Measurements from ENCODE around the gene ABL2.

ABL2 gene

GRCh38 chr1:179128520-179128919 lies 101.0 kb downstream of the ABL2 start:
- DNase-seq, result no peak

- no peak for DNase-seq
Measured at GRCh38 chr1:179127163-179127895, 102.1 kb downstream of the ABL2 start.

- no peak for DNase-seq
Measured at GRCh38 chr1:179126338-179127060, 103.0 kb downstream of the ABL2 start.

GRCh38 chr1:179124873-179125272 lies 104.6 kb downstream of the ABL2 start:
- DNase-seq, result no peak

GRCh38 chr1:179121159-179121938 lies 108.1 kb downstream of the ABL2 start:
- DNase-seq, result peak; percentile 32 to 50

GRCh38 chr1:179120736-179121135 lies 108.7 kb downstream of the ABL2 start:
- no peak for DNase-seq

- DNase-seq, result no peak
Measured at GRCh38 chr1:179119513-179119912, 110.0 kb downstream of the ABL2 start.

- no peak for DNase-seq
Measured at GRCh38 chr1:179115181-179115580, 114.3 kb downstream of the ABL2 start.

- no peak for DNase-seq
Measured at GRCh38 chr1:179108644-179109043, 120.8 kb downstream of the ABL2 start.

GRCh38 chr1:179107706-179108629 lies 121.5 kb downstream of the ABL2 start:
- no peak for DNase-seq

- DNase-seq, result no peak
Measured at GRCh38 chr1:179105393-179105792, 124.1 kb downstream of the ABL2 start.

- DNase-seq, result no peak
Measured at GRCh38 chr1:179104611-179105250, 124.7 kb downstream of the ABL2 start.

- no peak for DNase-seq
Measured at GRCh38 chr1:179103999-179104398, 125.5 kb downstream of the ABL2 start.

GRCh38 chr1:179101566-179101965 lies 127.9 kb downstream of the ABL2 start:
- no peak for DNase-seq

GRCh38 chr1:179099891-179100290 lies 129.6 kb downstream of the ABL2 start:
- no peak for DNase-seq

GRCh38 chr1:179095924-179096323 lies 133.6 kb downstream of the ABL2 start:
- no peak for DNase-seq

- no peak for DNase-seq
Measured at GRCh38 chr1:179095377-179095776, 134.1 kb downstream of the ABL2 start.

- DNase-seq, result no peak
Measured at GRCh38 chr1:179094818-179095217, 134.7 kb downstream of the ABL2 start.

- no peak for DNase-seq
Measured at GRCh38 chr1:179092896-179093461, 136.5 kb downstream of the ABL2 start.

GRCh38 chr1:179091691-179092165 lies 137.7 kb downstream of the ABL2 start:
- no peak for DNase-seq

- DNase-seq, result no peak
Measured at GRCh38 chr1:179090923-179091322, 138.6 kb downstream of the ABL2 start.
